Measurements from ENCODE around the gene CCND3. TPM values are rescaled to one million over a fixed set of nuclear protein-coding genes. Genes with fewer than 3 reads are reported as not detected.
A peak's percentile ranks its signal among the peaks of the same experiment; 100 is the strongest.

CCND3 gene
- total RNA-seq, 1 experiment from 2014 or later = 75.1 TPM

GRCh38 chr6:41976794-41977484 is 35.3 kb upstream of the CCND3 start:
- intact Hi-C loops (cut with micrococcal nuclease; ENCODE audit: unreplicated experiment) = no loop called here
- no peaks in the 10 kb centered on the region for H3K79me2 ChIP-seq (ENCODE audit: low read depth)
- H3K36me3 ChIP-seq (ENCODE audit: low read depth) = no peaks in the 10 kb centered on the region
- no TSS peak for BruUV-seq (replicated peaks)
- 0 out of 2 replicates have a peak overlapping the region, but pooled peaks have one; percentile 15 for H3K27ac ChIP-seq
- DNase-seq = peak in 1 of 2 experiments; percentile 77
- TF ChIP-seq EZH2 (IDR thresholded peaks at IDR 0.05; ENCODE audit: low read depth) (no peak), CTCF (conservative IDR thresholded peaks at IDR 0.05) (no peak)
- H3K4me3 ChIP-seq = no peak overlapping the region
- H3K4me2 ChIP-seq = peak overlapping the region; percentile 25; the same call in 1 of the 2 replicates
- ChIA-PET POLR2A (ENCODE audit: unreplicated experiment) (interaction anchor here (0.6 kb wide), 1 partner anchor 54 kb away, joined by 4 read pairs; no protein-coding TSS in a partner anchor), CTCF (interaction anchor here (0.6 kb wide), 1 partner anchor 8 kb away, joined by 5 read pairs; no protein-coding TSS in a partner anchor)
- no peaks in the 10 kb centered on the region for H3K9me2 ChIP-seq (ENCODE audit: insufficient read depth)
- H2AFZ ChIP-seq = no peak overlapping the region
- no peaks in the 10 kb centered on the region for H4K20me1 ChIP-seq (ENCODE audit: insufficient read depth)
- H3K27me3 ChIP-seq (ENCODE audit: insufficient read depth, low read depth) = no peaks in the 10 kb centered on the region
- no peaks in the 10 kb centered on the region for H3K9me3 ChIP-seq (ENCODE audit: insufficient read depth, low read depth)
- H3F3A ChIP-seq (ENCODE audit: insufficient read depth, low read depth) = peaks cover 12% of the 10 kb centered on the region
- peaks cover 13% of the 10 kb centered on the region for H3K4me1 ChIP-seq (replicated peaks; ENCODE audit: insufficient read depth)

GRCh38 chr6:41975276-41975675 is 33.7 kb upstream of the CCND3 start:
- Histone ChIP-seq H3K9me3 (ENCODE audit: insufficient read depth, low read depth) (no peaks in the 10 kb centered on the region), H3K27ac (no peak overlapping the region), H3K27me3 (ENCODE audit: insufficient read depth, low read depth) (no peaks in the 10 kb centered on the region), H3K4me3 (no peak overlapping the region), H3F3A (ENCODE audit: insufficient read depth, low read depth) (peaks cover 12% of the 10 kb centered on the region), H3K4me2 (no peak overlapping the region), H3K9me2 (ENCODE audit: insufficient read depth) (no peaks in the 10 kb centered on the region), H2AFZ (no peak overlapping the region), H3K79me2 (ENCODE audit: low read depth) (no peaks in the 10 kb centered on the region), H4K20me1 (ENCODE audit: insufficient read depth) (no peaks in the 10 kb centered on the region), H3K36me3 (ENCODE audit: low read depth) (no peaks in the 10 kb centered on the region), H3K4me1 (replicated peaks; ENCODE audit: insufficient read depth) (peaks cover 20% of the 10 kb centered on the region)
- TF ChIP-seq CTCF (conservative IDR thresholded peaks at IDR 0.05) (no peak), EZH2 (IDR thresholded peaks at IDR 0.05; ENCODE audit: low read depth) (no peak)
- no TSS peak for BruUV-seq (replicated peaks)
- intact Hi-C loops (cut with micrococcal nuclease; ENCODE audit: unreplicated experiment) = no loop called here
- POLR2A ChIA-PET (ENCODE audit: unreplicated experiment) = no interaction called here
- no peak for DNase-seq
- CTCF ChIA-PET = no interaction called here

- DNase-seq = no peak
- Histone ChIP-seq H2AFZ (no peak overlapping the region), H4K20me1 (ENCODE audit: insufficient read depth) (no peaks in the 10 kb centered on the region), H3K27me3 (ENCODE audit: insufficient read depth, low read depth) (no peaks in the 10 kb centered on the region), H3K4me1 (replicated peaks; ENCODE audit: insufficient read depth) (peaks cover 21% of the 10 kb centered on the region), H3K27ac (no peak overlapping the region), H3K4me3 (no peak overlapping the region), H3K9me2 (ENCODE audit: insufficient read depth) (no peaks in the 10 kb centered on the region), H3K9me3 (ENCODE audit: insufficient read depth, low read depth) (no peaks in the 10 kb centered on the region), H3K79me2 (ENCODE audit: low read depth) (no peaks in the 10 kb centered on the region), H3F3A (ENCODE audit: insufficient read depth, low read depth) (peaks cover 12% of the 10 kb centered on the region), H3K4me2 (no peak overlapping the region), H3K36me3 (ENCODE audit: low read depth) (no peaks in the 10 kb centered on the region)
- TF ChIP-seq CTCF (conservative IDR thresholded peaks at IDR 0.05) (no peak), EZH2 (IDR thresholded peaks at IDR 0.05; ENCODE audit: low read depth) (no peak)
- BruUV-seq (replicated peaks) = no TSS peak
- intact Hi-C loops (cut with micrococcal nuclease; ENCODE audit: unreplicated experiment) = no loop called here
- ChIA-PET CTCF (no interaction called here), POLR2A (ENCODE audit: unreplicated experiment) (no interaction called here)
Measured at GRCh38 chr6:41974281-41974825, 32.7 kb upstream of the CCND3 start.
